ENCODE data around the gene SLC4A3.

GRCh38 chr2:219664944-219665343 is 37.5 kb downstream of the SLC4A3 start:
- TF ChIP-seq PRDM10 (tag by site-specific recombination; IDR thresholded peaks at IDR 0.05) (no peak), CTCF (tag by site-specific recombination; IDR thresholded peaks at IDR 0.05) (no peak), ZSCAN18 (tag by site-specific recombination; IDR thresholded peaks at IDR 0.05) (no peak), ZNF274 (IDR thresholded peaks at IDR 0.05; ENCODE audit: low read length) (no peak), ZNF274 (tag by site-specific recombination; IDR thresholded peaks at IDR 0.05; ENCODE audit: borderline replicate concordance) (no peak), YY1 (tag by site-specific recombination; IDR thresholded peaks at IDR 0.05) (no peak), ZSCAN5A (tag by site-specific recombination; IDR thresholded peaks at IDR 0.05) (no peak), ZNF777 (tag by site-specific recombination; IDR thresholded peaks at IDR 0.05; ENCODE audit: borderline replicate concordance) (no peak), PATZ1 (tag by site-specific recombination; IDR thresholded peaks at IDR 0.05) (no peak), REST (tag by site-specific recombination; IDR thresholded peaks at IDR 0.05) (no peak), MYNN (tag by site-specific recombination; IDR thresholded peaks at IDR 0.05; ENCODE audit: borderline replicate concordance) (no peak), ATF2 (tag by site-specific recombination; IDR thresholded peaks at IDR 0.05; ENCODE audit: low read depth) (no peak), ZNF514 (tag by site-specific recombination; IDR thresholded peaks at IDR 0.05) (no peak), ZNF121 (tag by site-specific recombination; IDR thresholded peaks at IDR 0.05) (no peak)

Measured in HEK293 (cell line).